ENCODE data around the gene SPATA45.
"Not testable (repeated sequence)": the region's sequence is repeated elsewhere in the genome, so short reads cannot be mapped to it uniquely, and the experiment has no call there.

DNA sequence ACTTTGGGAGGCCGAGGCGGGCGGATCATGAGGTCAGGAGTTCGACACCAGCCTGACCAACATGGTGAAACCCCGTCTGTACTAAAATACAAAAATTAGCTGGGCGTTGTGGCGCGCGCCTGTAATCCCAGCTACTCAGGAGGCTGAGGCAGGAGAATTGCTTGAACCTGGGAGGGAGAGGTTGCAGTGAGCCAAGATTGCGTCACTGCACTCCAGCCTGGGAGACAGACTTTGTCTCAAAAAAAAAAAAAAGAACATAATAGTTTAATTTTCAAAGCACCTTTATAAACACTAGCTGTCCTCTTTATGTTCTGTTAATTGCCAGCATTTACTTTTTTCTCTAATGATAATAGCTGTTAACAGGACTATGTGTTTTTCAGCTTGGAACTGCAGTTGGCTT, 15.9 kb upstream of the SPATA45 start:
- TF ChIP-seq, protein P1, sequence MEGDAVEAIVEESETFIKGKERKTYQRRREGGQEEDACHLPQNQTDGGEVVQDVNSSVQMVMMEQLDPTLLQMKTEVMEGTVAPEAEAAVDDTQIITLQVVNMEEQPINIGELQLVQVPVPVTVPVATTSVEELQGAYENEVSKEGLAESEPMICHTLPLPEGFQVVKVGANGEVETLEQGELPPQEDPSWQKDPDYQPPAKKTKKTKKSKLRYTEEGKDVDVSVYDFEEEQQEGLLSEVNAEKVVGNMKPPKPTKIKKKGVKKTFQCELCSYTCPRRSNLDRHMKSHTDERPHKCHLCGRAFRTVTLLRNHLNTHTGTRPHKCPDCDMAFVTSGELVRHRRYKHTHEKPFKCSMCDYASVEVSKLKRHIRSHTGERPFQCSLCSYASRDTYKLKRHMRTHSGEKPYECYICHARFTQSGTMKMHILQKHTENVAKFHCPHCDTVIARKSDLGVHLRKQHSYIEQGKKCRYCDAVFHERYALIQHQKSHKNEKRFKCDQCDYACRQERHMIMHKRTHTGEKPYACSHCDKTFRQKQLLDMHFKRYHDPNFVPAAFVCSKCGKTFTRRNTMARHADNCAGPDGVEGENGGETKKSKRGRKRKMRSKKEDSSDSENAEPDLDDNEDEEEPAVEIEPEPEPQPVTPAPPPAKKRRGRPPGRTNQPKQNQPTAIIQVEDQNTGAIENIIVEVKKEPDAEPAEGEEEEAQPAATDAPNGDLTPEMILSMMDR (IDR thresholded peaks at IDR 0.05; ENCODE audit: low read depth, low read length) = not testable (repeated sequence)
- not testable (repeated sequence) for TF ChIP-seq EZH2phosphoT487 (IDR thresholded peaks at IDR 0.05; ENCODE audit: low read depth)
